Upper lobe of left lung (tissue), 6 donors: Measurements from ENCODE around the gene CTSH. TPM values are rescaled to one million over a fixed set of nuclear protein-coding genes. Genes with fewer than 3 reads are reported as not detected.

Source experiments
- ATAC-seq, 2 donors: fragments of 200-7000 bp; cut with Tn5 transposase; one replicate each; pipeline ENCODE4 v1.9.1; 2022; ENCODE audit warnings: mild to moderate bottlenecking in 2 of 2, moderate library complexity in 2 of 2; ENCODE audit not compliant: low FRiP score in 2 of 2
- DNase-seq, 2 donors: peaks; one replicate each; pipeline ENCODE4 v3.0.0-alpha.2; 2019 to 2020
- H3K27ac ChIP-seq, 4 donors: fragments of 200-600 bp; sonication (generic); one replicate each; pipeline ENCODE4 v1.5.1; 2016 to 2019
- H3K27me3 ChIP-seq, 4 donors: fragments of 200-600 bp; sonication (generic); one replicate each; pipeline ENCODE4 v1.5.1; 2017 to 2019
- H3K36me3 ChIP-seq, 4 donors: fragments of 200-600 bp; sonication (generic); one replicate each; pipeline ENCODE4 v1.5.1; 2016 to 2019
- H3K4me1 ChIP-seq, 4 donors: fragments of 200-600 bp; sonication (generic); one replicate each; pipeline ENCODE4 v1.5.1; 2018 to 2019
- H3K4me3 ChIP-seq, 4 donors: fragments of 200-600 bp; sonication (generic); one replicate each; pipeline ENCODE4 v1.5.1; 2017 to 2019; ENCODE audit warnings: mild to moderate bottlenecking in 2 of 4, moderate library complexity in 1 of 4
- H3K9me3 ChIP-seq, 4 donors: fragments of 200-600 bp; sonication (generic); one replicate each; pipeline ENCODE4 v1.5.1; 2018 to 2019
- CTCF ChIP-seq, 6 experiments: fragments of 450-650 bp in 4 of 6; fragments of 200-600 bp in 2 of 6; sonication (generic) in 2 of 6; IDR thresholded peaks; one replicate each; pipeline ENCODE4 v1.5.1; 2016 to 2019; ENCODE audit warnings: antibody characterized with exemption in 6 of 6
- EP300 ChIP-seq, 4 donors: sonication (generic); formaldehyde crosslinking; IDR thresholded peaks; one replicate each; pipeline ENCODE4 v1.5.1; 2017; ENCODE audit warnings: antibody characterized with exemption in 4 of 4, control low read depth in 2 of 4
- POLR2A ChIP-seq, 4 donors: fragments of 450-650 bp; IDR thresholded peaks; one replicate each; pipeline ENCODE4 v1.5.1; 2016 to 2017; ENCODE audit warnings: antibody characterized with exemption in 4 of 4, mild to moderate bottlenecking in 2 of 4
- POLR2AphosphoS5 ChIP-seq, 2 donors: sonication (generic); formaldehyde crosslinking; IDR thresholded peaks; one replicate each; pipeline ENCODE4 v1.5.1; 2017; ENCODE audit warnings: antibody characterized with exemption in 2 of 2
- WGBS, 2 donors: methylation state at CpG; one replicate each; pipeline ENCODE4 v1.1.5; 2017 to 2018; 5-methylcytosine and 5-hydroxymethylcytosine counted together
- total RNA-seq, 6 donors: library from RNA; depleted of rRNA in 4 of 6; stranded (reverse); fragments of >200 nt in 4 of 6; gene quantifications; one replicate each; pipeline versions ENCODE4 v1.1.0 to v1.2.1, GENCODE V29; 2016 to 2021
- donor health status: DM: no; HTN: no; CAD: no; lungs with moderate emphysema.
- donor health status: DM: no; HTN: yes; CAD: no; lungs with severe emphysema.

CTSH gene
- 1,000 to 10,000 TPM in 4 of 6 donors, 100 to 1,000 TPM in 2; 699 to 3,907 (median 1,498) TPM for total RNA-seq

GRCh38 chr15:78944669-78945407 is at the start of gene CTSH:
Gene CTSH (minus strand): TSS chr15:78945046. CDS start chr15:78944981, 65 bp downstream.
- H3K9me3 ChIP-seq, result no peaks in the 10 kb centered on the region
- peak in 3 of 4 donors; percentile 26 to 98 (median 82) for TF ChIP-seq POLR2A (IDR thresholded peaks at IDR 0.05)
- TF ChIP-seq POLR2AphosphoS5 (IDR thresholded peaks at IDR 0.05), result peak; percentile 37 to 90
- TF ChIP-seq CTCF (IDR thresholded peaks at IDR 0.05), result peak in 2 of 6 experiments; percentile 7 to 21
- TF ChIP-seq EP300 (IDR thresholded peaks at IDR 0.05), result no peak
- peak; percentile 94 for ATAC-seq
- DNase-seq, result peak; percentile 90 to 98
- no peaks in the 10 kb centered on the region for H3K27me3 ChIP-seq
- H3K27ac ChIP-seq, result peak within 1 kb of the TSS; percentile 90 to 99 (median 91)
- H3K4me3 ChIP-seq, result peak within 1 kb of the TSS; percentile 76 to 83 (median 80)
- H3K4me1 ChIP-seq, result peaks cover 11 to 35% (median 20%) of the 10 kb centered on the region in 4 donors
- peaks cover 0 to under 1% (median 0%) of the 10 kb centered on the region in 4 donors for H3K36me3 ChIP-seq
- 3 to 5% methylated on average over 14 to 21 of the region's 71 CpGs for WGBS, 2 donors

GRCh38 chr15:78993931-78994530 is 49.2 kb upstream of the CTSH start:
- peak in 3 of 4 donors; percentile 34 to 84 (median 68) for TF ChIP-seq EP300 (IDR thresholded peaks at IDR 0.05)
- TF ChIP-seq POLR2A (IDR thresholded peaks at IDR 0.05), result no peak
- ATAC-seq (peak; percentile 38 to 82), DNase-seq (peak; percentile 65 to 89)
- 58% methylated on average over 10 of the region's 10 CpGs; no CpG with 5 or more reads in 1 of the 2 donors for WGBS, 2 donors
- Histone ChIP-seq H3K27me3 (no peaks in the 10 kb centered on the region), H3K4me1 (peaks cover 3 to 79% (median 36%) of the 10 kb centered on the region in 4 donors), H3K36me3 (no peaks in the 10 kb centered on the region), H3K27ac (peak overlapping the region; percentile 57 to 89 (median 70)), H3K9me3 (no peaks in the 10 kb centered on the region), H3K4me3 (no peak overlapping the region)

GRCh38 chr15:78993257-78993930 is 48.5 kb upstream of the CTSH start:
- Histone ChIP-seq H3K4me1 (peaks cover 4 to 82% (median 39%) of the 10 kb centered on the region in 4 donors), H3K4me3 (no peak overlapping the region), H3K27ac (peak overlapping the region; percentile 57 to 89 (median 70)), H3K9me3 (no peaks in the 10 kb centered on the region), H3K27me3 (no peaks in the 10 kb centered on the region), H3K36me3 (no peaks in the 10 kb centered on the region)
- DNase-seq (peak in 1 of 2 donors; percentile 73), ATAC-seq (peak; percentile 3 to 11)
- TF ChIP-seq POLR2AphosphoS5 (IDR thresholded peaks at IDR 0.05) (no peak), POLR2A (IDR thresholded peaks at IDR 0.05) (no peak), CTCF (IDR thresholded peaks at IDR 0.05) (no peak), EP300 (IDR thresholded peaks at IDR 0.05) (no peak)
- WGBS, 2 donors, result 61 to 71% methylated on average over 2 to 4 of the region's 4 CpGs

- TF ChIP-seq POLR2AphosphoS5 (IDR thresholded peaks at IDR 0.05), result peak in 1 of 2 donors; percentile 56
- peak in 1 of 4 donors; percentile 53 for TF ChIP-seq POLR2A (IDR thresholded peaks at IDR 0.05)
- TF ChIP-seq EP300 (IDR thresholded peaks at IDR 0.05), result peak in 1 of 4 donors; percentile 5
- no peak for TF ChIP-seq CTCF (IDR thresholded peaks at IDR 0.05)
- Histone ChIP-seq H3K27me3 (no peaks in the 10 kb centered on the region), H3K4me1 (peaks cover 10 to 83% (median 43%) of the 10 kb centered on the region in 4 donors), H3K27ac (peak overlapping the region; percentile 32 to 89 (median 70)), H3K9me3 (no peaks in the 10 kb centered on the region), H3K36me3 (no peaks in the 10 kb centered on the region), H3K4me3 (no peak overlapping the region)
- 59 to 62% methylated on average over 16 to 17 of the region's 17 CpGs for WGBS, 2 donors
- ATAC-seq, result peak in 1 of 2 donors; percentile 38
- DNase-seq, result peak in 1 of 2 donors; percentile 78
Measured at GRCh38 chr15:78992416-78993256, 47.8 kb upstream of the CTSH start.
